ENCODE data around the gene GAD1.

The GAD1 gene

DNA sequence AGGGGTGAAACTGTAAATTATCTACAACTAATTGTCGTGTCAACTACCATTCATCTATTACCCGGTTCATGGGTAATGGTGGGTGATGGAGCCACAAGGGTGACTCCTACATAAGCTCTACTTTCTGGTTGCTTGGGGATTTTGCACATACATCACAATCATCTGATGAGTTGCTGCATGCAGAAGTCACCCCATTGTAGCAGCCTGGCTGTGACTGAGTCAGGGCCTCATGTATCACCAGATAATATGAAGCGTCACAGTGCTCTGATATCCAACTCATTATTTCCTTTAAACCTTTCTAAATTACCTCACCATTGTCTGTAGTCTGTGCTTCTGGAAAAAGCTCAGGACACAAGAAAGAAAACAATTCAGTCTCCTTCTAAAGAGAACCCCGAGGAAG, 79.9 kb downstream of the GAD1 start:
- no peak for DNase-seq (ENCODE audit: low read depth)

DNA sequence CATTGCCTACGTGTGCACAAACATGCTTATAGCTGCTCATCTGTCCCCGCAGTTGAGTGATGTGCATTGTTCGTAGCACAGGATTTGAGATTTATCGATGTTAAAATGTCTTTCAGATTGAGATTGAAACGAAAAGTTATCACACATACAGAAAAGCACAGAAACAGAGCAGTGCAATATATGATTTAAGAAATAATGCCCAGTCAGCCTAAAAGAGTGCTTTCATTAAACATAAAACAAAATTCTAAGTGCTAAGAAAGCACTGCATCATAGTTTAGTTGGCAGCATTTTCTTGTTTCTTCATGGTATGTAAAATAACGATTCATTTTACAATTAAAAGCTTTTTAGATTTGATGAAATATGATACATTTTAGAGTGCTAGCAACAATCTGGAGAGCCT, 80.4 kb downstream of the GAD1 start:
- DNase-seq (ENCODE audit: low read depth) = no peak

DNA sequence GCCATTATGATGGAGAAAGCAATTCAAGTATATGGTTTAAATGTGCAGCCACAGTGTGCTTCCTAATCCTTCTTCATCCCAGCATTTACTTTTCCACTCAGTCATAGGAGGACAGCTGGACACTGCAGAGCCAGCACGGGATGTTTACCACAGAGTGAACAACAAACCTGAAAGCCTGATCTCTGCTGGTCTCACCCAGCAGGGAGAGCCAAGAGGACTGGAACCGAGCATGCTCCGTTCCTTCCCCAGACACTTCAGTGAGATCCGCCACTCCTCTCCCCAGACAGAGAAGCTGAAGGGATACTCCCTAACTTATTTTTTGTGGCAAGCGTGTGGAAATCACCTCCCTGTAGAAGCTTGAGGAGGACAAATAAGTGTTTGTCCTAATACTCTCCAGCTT, 89.2 kb downstream of the GAD1 start:
- DNase-seq (ENCODE audit: low read depth) = no peak

Measured in activated T-cell treated with anti-CD3 and anti-CD28 coated beads for 24 hours (primary cell).